Cardiac septum (tissue), 1 donor: ENCODE measurements around the gene PPP1R15B. TPM values are rescaled to one million over a fixed set of nuclear protein-coding genes. Genes with fewer than 3 reads are reported as not detected.

Experiments used
- DNase-seq: peaks from one replicate; pipeline ENCODE4 v3.0.0-alpha.2; 2020; ENCODE audit warnings: low spot score
- intact Hi-C: fragments of 100-400 bp; cut with DNase I; formaldehyde crosslinking; loops from one replicate; pipeline ENCODE4 v1.14.0; 2022
- total RNA-seq: library from RNA; stranded (reverse); fragmentation: NEBNext Ultra II Directional; extraction: Animal tissue kit (Norgen Biotek cat#: 25700); gene quantifications from one replicate; pipeline ENCODE4 v1.2.1, GENCODE V29; 2021
- donor health status: DM: no; HTN: no; CAD: no.

Gene PPP1R15B
- total RNA-seq, 1 donor from 2014 or later = 21.2 TPM

- intact Hi-C loops = loop anchor here (1.0 to 2.0 kb wide), 2 partner anchors 48 to 56 kb away; partner anchors contain the start of gene PIK3C2B
- DNase-seq = peak; percentile 85
These were observed 34.9 kb upstream of the PPP1R15B start for GRCh38 chr1:204446413-204447111.

DNA sequence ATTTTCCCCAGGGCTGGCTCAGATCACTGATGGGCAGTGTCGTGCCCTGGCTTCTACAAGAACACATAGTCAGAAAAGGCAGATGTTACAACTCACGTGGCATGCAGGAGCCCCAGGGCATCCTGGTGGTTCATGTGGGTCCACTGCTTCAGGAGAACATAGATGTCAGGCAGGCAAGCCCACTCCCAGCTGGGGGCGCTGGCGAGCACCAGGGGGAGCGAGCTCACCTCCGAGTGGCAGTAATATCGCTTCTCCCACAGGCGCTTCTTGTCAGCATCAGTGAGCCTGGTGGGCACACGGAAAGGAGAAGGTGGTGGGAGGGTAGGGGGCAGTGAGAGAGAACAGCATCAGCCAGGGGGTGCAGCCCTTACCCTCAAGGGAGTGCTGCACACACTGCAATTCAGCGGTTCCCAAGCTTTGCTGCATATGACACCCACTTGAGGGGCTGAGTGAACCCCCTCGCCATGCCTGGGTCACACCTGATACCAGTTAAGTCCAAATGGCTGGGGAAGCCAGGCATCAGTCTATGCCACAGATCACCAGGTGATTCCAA, 34.3 kb upstream of the PPP1R15B start:
- intact Hi-C loops = loop anchor here (1.0 to 2.0 kb wide), 2 partner anchors 49 to 56 kb away; partner anchors contain the start of gene PIK3C2B
- no peak for DNase-seq

- intact Hi-C loops = no loop called here
- DNase-seq = no peak
These were observed 32.4 kb upstream of the PPP1R15B start for GRCh38 chr1:204443871-204444581.

DNA sequence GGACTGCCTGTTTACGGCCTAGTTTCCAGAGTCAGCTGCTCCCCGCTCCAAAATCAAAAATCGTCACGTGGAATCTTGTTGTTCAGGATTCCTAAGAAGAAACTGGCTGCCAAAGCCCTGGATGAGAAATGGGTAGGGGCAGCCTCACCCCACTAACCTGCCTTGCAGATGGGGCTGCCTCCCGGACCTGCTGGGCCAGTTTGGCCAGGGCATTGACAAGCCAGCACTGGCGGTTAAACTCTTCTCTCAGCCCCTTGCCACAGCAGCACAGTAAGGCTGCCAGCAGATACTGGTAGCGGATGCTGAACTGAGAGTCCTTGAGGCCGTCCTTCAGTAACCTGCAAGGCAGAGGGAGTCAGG, 31.6 kb upstream of the PPP1R15B start:
- DNase-seq = no peak
- intact Hi-C loops = no loop called here

DNA sequence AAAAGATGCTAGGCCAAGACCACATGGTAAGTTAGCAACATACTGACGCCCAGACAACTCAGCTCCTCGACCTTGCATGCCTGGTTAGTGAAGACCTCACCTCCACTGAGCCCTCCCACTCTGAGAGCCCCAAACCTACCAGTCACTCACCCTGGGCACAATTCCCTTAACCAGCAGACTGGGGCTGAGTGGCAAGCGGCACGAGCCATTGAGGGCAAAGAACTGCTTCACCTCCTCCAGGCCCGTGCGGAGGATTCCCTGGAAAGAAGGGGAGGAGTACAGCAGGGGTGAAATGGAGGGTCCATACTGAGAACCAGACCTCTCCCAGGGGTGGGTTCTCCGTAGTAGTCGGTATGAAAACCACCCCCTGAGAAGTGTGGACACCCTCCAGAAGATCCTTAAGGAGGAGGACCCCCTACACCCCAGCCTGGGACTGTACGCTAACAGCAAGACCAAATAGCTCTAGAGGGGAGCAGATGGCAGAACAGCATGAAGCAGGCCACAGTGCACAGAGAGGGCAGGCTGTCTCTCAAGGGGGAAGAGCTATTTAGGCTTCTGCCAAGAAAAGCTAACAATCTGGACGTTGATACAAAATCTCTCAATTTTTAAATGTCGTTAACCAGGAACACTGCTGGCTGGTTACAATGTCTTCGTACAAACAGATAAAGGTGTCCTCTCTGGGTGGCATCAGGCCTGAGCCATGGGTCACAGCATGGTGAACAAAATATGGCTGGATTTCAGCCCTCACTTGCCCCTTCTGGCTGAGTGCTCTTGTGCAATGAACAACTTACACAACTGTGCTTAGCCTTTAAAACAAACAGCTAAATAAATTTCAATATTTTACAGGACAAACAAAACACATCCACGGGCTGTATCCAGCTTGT, 31.0 kb upstream of the PPP1R15B start:
- intact Hi-C loops = no loop called here
- no peak for DNase-seq

DNA sequence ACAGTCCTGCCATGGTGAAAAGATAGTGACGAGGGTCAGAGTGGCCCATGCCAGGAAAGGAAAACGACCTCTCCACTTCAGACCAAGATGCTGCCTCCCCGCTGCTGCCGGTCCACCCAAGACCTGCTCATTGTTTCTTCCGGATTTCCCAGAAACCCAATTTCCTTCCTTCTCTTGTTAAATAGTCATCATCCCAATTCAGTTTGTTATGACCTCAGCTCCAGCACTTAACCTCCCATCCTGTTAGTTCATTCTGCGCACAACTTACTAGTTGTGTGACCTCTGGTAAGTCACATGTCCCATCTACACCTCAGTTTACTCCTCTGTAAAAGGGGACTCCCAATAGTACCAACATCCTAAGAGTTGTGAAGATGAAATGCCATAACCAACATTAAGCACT, 29.9 kb upstream of the PPP1R15B start:
- intact Hi-C loops = no loop called here
- DNase-seq = no peak

GRCh38 chr1:204439621-204440375, 28.2 kb upstream of the PPP1R15B start:
- no peak for DNase-seq
- intact Hi-C loops = loop anchor here (10.0 kb wide), 1 partner anchor 365 kb away; no protein-coding TSS in a partner anchor

- intact Hi-C loops = loop anchor here (10.0 kb wide), 1 partner anchor 366 kb away; no protein-coding TSS in a partner anchor
- DNase-seq = no peak
These were observed 27.0 kb upstream of the PPP1R15B start for GRCh38 chr1:204438628-204439027.

DNA sequence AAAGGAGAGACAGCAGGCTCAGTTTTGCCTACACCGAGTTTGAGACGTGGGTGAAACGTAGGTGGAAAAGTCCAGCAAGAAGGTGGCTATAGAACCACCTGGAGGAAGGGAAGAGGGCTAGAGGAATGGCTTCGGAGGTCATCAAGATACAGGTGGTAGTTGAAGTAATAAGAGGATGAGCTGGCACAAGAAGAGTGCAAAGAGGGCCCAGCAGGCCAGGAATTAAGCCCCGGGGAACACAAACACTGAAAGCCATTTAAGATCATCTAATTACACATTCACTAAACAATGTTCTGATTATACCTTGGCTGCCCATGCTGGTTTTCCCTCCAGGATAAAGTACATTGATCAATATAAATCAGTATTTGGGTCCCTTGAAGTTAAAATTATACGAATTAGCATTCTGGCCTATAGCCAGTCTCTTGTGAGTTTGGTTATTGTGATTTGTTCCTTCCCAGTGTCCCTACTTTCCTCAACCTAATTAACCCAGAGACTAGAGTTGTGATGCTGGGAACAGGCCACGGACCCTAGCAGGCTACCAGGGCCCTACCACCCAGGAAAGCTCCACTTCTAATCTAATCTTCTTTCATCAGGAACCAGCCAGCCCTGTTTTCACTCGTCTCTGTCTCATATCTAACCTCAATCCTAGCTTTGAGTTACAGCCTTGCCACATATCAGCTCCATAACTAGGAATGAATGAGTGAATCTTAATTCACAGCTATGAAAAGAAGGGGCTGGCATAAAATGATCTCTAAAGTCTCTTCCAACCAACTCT, 26.4 kb upstream of the PPP1R15B start:
- intact Hi-C loops = loop anchor here (10.0 kb wide), 1 partner anchor 367 kb away; no protein-coding TSS in a partner anchor
- DNase-seq = no peak

DNA sequence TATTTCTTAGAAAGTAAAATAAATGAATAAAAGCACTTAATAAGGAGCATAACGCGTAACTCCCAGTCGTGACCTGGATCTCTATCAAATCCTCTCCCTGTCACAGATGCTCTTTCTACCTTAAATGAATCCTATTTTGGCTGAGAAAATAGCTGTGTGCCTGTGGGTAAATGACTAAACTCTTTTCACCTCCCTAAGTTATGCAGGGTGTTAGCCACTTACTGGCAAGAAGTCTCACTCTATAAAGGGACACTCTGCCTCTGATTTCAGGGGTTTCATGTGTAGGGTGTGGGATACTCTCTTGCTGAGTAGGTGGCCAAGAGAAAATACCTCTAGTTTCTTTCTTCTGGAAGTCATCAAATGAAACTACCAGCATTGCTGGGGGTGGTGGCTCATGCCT, 24.3 kb upstream of the PPP1R15B start:
- intact Hi-C loops = loop anchor here (10.0 kb wide), 1 partner anchor 369 kb away; no protein-coding TSS in a partner anchor
- no peak for DNase-seq

DNA sequence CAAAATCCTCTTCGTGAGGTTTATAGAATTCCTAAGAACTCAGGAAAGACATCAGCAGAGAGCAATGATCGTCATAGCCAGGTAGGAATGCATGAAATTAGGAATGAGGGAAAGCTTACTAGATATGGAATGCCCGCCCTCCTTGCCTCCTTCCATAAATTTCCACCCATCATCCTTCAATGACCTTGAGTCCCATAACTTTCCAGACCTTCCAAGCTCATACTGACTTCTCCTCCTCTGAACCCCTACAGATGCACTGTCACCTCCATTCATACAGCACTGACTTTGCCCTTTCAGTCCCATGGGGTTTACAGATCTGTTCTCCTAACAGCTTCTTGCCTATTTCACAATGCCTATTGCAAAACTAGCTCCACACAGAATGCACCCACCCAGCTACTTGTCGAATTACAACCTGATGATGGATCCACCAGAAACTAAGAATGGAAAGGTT, 23.8 kb upstream of the PPP1R15B start:
- intact Hi-C loops = loop anchor here (10.0 kb wide), 1 partner anchor 369 kb away; no protein-coding TSS in a partner anchor

GRCh38 chr1:204434116-204434755, 22.6 kb upstream of the PPP1R15B start:
- intact Hi-C loops = loop anchor here (5.0 to 10.0 kb wide), 2 partner anchors 68 to 371 kb away; no protein-coding TSS in a partner anchor
- no peak for DNase-seq

More for the DNA sequence above, 23.8 kb upstream of the PPP1R15B start:
- DNase-seq = no peak

GRCh38 chr1:204432708-204433107, 21.1 kb upstream of the PPP1R15B start:
- DNase-seq = no peak
- intact Hi-C loops = loop anchor here (5.0 to 10.0 kb wide), 2 partner anchors 70 to 372 kb away; no protein-coding TSS in a partner anchor

DNA sequence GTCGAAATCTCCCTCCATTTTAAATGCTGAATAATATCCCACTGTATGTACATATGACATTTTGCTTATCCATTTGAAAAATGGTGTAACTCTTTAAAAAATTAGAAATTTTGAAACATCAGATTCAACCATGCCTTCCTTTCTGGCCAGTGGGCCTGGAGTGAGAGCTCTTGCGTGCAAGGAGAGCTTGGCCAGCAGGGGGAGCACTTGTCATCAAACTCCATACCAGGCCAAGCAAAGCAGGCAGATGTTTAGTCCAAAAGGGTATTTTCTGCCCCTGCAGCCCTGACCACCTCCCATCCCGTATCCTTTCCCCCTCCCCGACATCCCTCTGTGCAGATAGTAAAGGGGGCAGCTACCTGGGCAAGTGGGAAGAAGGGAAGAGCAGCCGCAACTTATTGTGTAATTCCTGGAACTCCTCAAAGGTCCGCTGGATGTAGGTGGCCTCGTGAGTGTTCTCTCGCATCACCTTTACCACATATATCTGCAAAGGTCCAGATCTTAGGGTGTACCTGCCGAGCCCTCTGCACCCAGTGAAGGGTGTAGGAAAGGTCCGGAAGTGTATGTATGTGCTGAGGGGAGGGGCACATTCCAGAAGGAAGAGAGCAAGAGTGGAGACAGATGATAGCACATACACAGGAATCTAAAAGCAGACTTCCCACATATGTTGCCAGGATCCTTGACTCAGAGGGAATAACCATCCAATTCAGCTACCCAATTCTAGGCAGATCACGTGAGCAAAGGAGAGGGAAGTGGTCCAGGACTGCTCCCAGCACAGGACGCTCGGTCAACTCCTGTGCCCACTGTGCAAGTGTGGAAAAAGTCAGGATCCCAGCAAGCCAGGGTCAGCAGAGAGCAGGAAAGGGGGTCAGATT, 19.9 kb upstream of the PPP1R15B start:
- peak; percentile 87 for DNase-seq
- intact Hi-C loops = loop anchor here (5.0 to 10.0 kb wide), 2 partner anchors 71 to 373 kb away; no protein-coding TSS in a partner anchor

DNA sequence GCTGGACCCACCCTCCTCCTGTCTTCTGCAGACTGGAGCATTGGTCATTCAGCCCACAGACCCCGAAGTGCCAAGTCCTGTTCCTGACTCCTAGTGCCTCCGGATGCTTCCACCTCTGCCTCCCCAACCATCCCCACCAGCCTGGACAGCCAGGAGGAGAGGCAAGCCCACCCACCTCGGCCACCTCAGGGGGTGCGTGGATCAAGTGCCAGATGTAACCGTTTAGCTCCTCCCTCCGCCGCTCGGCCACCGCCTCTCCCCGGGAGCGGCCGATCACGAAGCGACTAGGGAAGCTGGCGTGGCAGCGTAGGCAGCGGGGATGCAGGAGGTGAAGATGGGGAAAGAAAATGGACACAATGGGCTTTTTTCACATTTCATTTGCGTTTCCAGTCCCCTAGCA, 18.1 kb upstream of the PPP1R15B start:
- intact Hi-C loops = loop anchor here (5.0 to 10.0 kb wide), 2 partner anchors 73 to 375 kb away; no protein-coding TSS in a partner anchor
- no peak for DNase-seq
